Right renal cortex interstitium (tissue), 3 donors: ENCODE measurements around the gene PPP1R12B. TPM values are rescaled to one million over a fixed set of nuclear protein-coding genes. Genes with fewer than 3 reads are reported as not detected.
"Not testable (repeated sequence)": the region's sequence is repeated elsewhere in the genome, so short reads cannot be mapped to it uniquely, and the experiment has no call there.

Experiments used
- DNase-seq, 3 donors: peaks; one replicate each; pipeline ENCODE4 v3.0.0-alpha.2; 2013; ENCODE audit warnings: low read depth in 3 of 3, low spot score in 2 of 3
- polyA plus RNA-seq, 3 donors: library from polyadenylated mRNA; unstranded; fragments of 120-200 nt; gene quantifications; one replicate each; pipeline ENCODE4 v1.2.1, GENCODE V29; 2013; ENCODE audit not compliant: insufficient read length in 3 of 3

Gene PPP1R12B
- polyA plus RNA-seq, 3 donors = 13.0 to 16.0 (median 15.6) TPM

- DNase-seq = no peak
Measured at GRCh38 chr1:202575918-202576653, 227.6 kb downstream of the PPP1R12B start.

GRCh38 chr1:202576816-202577215, 228.3 kb downstream of the PPP1R12B start:
- no peak for DNase-seq

GRCh38 chr1:202577381-202577780, 228.9 kb downstream of the PPP1R12B start:
- DNase-seq = no peak

GRCh38 chr1:202578001-202578504, 229.6 kb downstream of the PPP1R12B start:
- no peak for DNase-seq

GRCh38 chr1:202578565-202578964, 230.1 kb downstream of the PPP1R12B start:
- DNase-seq = no peak

DNA sequence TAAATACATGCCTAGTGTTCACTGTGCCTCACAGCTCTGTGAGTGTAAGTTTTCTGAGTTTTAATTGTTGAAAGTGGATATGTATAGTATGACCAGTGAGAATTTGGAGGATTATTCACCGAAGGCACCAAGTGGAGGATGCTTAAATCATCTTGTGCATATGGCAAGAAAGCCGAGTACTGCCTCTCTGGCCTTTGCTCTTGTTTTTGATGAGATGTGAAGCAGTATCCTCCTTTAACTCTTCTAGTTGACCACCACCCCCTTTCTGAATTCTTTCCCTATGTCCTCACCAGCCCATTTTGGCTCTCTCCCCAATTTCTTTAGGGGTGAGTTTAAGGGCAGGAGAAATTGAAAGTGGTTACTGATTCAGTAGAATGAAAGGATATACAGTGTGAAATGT, 231.3 kb downstream of the PPP1R12B start:
- DNase-seq = no peak

DNA sequence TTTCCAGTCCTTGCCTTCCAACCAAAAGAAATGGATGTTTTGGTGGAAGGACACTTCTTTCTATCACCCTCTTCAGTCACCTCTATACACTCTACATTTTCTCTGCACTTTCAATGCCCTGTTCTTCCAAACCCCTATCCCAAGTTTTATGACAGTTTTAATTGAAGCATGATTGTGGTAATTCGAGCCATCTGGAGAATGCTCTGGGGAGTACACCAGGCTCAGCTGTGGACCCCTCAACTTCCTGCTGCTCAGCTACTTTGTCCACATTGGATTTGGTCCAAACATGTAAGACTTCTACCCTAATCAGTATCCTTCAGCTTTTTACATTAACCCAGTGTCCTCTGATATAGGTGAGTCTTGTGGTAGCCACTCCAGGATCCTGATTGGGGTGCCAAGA, 232.1 kb downstream of the PPP1R12B start:
- no peak for DNase-seq

DNA sequence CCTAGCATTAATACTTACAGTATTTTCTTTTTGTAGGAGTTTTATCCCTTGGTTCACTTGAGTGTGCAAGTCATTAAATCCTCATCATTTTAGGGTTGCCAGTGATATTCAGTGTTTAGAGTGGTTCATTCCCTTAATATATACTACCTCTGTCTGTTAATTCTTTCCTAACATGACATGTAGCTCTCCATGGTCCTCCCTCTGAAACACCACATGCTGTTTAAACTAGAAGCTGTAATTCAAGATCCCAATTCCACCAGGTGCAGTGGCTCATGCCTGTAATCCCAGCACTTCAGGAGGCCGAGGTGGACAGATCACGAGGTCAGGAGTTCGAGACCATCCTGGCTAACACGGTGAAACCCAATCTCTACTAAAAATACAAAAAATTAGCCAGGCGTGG, 233.9 kb downstream of the PPP1R12B start:
- DNase-seq = not testable (repeated sequence)

DNA sequence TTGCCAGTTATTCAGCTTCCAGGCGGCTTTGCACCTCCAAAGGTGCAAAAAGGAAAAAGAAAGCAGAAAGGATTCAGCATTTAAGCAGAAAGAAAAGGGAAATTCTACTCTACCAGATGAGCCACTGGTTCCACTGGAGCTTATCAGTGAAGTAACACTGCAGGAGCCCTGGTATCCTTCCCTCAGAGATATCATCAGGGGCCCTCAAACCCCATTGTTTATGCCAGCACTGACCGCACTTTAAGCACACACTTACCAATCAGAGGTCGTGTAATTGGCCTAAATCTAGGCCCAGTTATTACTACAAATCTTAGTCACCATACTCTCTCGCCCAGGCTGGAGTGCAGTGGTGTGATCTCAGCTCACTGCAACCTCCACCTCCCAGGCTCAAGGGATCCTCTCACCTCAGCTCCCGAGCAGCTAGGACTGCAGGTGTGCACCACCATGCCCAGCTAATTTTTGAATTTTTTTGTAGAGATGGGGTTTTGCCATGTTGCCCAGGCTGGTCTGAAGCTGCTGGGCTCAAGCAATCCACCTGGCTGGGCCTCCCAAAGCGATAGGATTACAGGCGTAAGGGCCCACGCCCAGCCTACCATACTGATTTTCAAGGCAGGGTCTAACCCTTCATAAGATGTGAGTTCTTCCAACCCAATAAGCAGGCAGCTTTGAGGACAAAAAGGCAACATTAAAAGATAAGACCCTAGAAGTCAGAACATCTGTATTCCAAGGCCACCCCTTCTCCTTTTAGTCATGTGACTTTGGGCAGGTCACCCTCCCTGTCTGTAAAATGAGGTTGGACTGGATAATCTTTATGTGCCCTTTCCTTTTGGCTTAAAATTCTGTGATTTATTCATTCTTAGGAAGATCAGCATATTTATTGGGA, 236.4 kb downstream of the PPP1R12B start:
- DNase-seq = no peak

DNA sequence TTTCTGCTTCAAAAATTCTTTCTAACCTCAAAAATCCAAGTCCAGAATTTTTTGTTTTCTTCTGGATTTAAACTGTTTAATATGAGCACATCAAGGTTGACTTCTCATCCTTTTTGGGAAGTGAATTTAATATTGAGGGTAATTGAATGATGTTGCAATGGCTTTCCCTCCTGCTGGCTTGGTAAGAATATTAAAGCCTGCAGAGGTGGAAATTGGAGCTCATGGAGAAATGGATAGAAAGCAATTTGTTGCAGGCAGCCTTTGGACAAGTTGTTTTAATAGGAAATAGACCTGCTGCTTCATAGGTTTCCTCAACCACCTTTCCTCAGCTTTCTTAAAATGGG, 237.1 kb downstream of the PPP1R12B start:
- DNase-seq = no peak

DNA sequence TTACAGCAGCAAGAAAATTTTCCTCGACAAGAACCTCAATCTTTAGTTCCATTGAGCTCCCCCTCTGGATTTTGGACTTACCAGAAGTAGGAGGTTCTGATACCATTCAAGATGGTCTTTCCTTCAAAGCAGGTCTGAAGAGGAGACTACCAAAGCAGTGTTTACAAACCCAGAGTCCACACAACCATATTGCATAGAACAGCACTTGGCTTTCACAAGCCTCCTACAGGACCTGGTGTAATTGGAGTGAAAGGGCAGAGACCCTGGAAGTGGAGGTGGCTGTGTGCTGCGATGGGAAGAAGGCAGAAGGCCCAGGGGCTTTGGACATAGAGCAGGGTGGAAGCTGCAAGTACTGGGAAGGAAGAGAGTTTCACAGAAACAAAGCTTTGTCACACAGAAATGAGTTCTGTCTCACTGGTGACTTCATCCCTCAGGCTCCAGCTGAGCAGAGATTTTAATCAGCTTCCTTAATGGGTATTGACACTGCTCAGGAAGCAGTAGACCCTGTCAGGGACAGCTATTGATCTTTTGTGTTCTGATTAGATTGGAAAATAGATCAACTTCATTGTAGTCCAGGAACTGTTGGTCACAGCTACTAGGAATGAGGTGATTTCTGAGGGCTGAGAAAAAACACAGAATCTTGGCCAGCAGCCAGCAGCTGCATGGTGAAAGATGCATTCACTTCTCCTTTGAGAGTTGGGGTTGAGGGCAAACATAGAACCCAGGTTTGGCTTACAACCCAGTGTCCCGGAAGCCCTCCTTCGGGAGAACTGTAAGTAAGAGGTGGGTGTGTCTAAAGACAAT, 237.7 kb downstream of the PPP1R12B start:
- no peak for DNase-seq

DNA sequence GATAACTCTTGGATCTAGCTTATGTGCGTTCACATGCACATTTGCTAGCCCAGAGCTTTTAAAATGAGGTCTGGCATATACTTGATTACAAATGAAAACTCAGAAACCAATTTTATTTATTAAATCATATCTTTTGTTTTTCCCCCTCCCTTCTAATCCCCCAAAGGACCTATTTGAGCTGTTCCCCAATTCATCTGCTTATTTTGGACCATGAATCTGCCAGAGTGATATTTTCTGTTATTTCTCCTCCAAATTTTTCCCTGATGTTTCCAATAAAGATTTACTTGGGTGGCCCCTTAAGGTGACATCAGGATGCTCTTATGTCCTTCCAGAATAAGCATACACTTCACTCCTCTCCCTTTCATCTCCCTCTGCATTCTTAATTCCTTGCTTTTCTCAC, 238.4 kb downstream of the PPP1R12B start:
- no peak for DNase-seq

DNA sequence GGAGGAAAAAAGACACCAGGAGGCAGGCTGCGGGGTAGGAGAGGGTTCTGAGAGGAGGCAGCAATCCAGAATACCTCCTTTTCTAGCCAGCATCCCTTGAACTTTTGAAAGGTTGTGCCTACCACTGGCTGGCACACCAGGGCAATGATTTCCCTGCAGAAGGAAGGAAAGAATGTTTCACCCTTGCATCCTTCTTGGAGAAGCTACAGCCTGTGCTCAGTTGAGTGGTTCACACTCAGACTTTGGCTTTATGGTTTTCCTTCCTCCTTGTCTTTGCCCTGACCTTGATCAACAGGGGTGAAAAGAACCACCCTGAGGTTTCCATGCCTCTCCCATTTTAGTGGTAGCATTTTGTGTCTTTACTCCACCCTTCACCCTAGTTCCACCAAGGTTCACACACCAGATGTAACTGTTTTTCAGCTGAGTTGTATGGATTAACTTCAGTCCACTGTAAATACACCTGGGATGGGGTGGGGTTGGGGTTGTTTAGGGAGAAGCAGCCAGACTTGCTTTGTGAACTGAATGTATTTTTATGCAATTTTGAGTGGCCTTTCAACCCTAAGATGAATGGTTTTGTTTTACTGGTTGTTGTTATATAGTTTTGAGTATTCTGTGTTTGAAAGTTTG, 239.5 kb downstream of the PPP1R12B start:
- no peak for DNase-seq

GRCh38 chr1:202588503-202589189, 240.1 kb downstream of the PPP1R12B start:
- no peak for DNase-seq

GRCh38 chr1:202589190-202589930, 240.9 kb downstream of the PPP1R12B start:
- peak; percentile 82 to 88 (median 83) for DNase-seq

- DNase-seq = no peak
Measured at GRCh38 chr1:202590126-202590525, 241.6 kb downstream of the PPP1R12B start.

GRCh38 chr1:202590975-202591411, 242.5 kb downstream of the PPP1R12B start:
- no peak for DNase-seq

DNA sequence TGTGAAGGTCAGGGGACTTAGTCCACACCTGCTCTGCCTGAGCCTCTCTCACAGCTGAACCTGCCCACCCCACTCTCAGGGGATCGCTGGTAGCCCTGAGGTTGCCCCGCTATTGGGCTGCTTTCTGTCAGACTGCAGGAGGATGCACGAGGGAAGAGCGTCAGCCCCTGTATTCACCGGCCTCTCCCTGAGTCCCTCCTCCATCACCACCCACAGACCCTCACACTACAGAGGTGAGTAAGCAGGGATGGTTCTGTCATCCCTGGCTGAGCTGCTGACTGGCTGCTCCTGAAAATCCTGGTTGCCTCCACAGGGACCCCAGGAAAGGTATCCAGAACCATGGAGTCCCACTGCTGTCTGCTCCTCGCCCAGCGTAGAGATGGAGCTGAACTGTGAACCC, 243.0 kb downstream of the PPP1R12B start:
- no peak for DNase-seq

GRCh38 chr1:202592146-202592545, 243.6 kb downstream of the PPP1R12B start:
- DNase-seq = no peak
